Measurements from ENCODE around the gene TRPV2.
A peak's percentile ranks its signal among the peaks of the same experiment; 100 is the strongest.
"Not testable (repeated sequence)": the region's sequence is repeated elsewhere in the genome, so short reads cannot be mapped to it uniquely, and the experiment has no call there.

The TRPV2 gene

DNA sequence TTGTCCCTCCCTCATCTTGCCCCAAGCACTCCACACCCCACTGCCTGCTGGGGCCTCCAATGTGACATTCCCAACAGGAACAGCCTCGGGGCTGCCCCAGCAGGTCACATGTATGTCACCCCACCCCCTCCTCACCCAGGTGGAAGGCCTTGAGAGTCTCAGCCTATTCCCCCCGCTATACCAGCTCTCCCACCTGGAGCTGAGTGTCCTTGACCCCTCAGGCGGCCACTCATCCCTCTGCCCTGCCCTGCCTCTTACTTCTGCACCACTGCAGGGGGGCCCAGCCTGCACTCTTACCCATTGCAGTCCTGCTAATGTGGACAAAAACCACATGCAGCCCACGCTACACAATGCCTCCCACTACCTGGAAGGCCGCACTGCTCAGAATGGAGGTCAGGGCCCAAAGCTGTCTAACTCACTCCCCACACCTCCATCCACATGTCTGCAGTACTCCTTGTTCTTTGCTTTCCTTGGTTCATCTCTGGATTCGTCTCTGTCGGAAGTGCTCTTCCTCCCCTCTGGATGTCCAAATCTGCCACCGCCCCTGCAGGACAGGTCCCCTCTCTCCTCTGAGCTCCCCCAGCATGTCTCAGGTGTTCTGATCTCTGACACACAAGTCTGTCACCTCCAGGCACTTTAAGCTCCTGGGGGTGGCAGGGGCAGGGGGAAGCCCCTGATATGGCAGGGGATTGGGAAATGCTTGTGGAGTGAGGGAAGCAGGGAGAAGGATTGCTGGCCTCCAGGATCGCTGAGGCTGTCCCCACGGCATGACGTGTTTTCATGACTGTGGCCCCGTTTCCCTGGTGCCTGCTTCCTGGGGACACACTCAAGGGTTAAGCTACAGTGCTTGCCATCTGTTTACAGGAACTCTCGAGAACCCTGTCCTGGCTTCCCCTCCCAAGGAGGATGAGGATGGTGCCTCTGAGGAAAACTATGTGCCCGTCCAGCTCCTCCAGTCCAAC lies 20.8 kb downstream of the TRPV2 start:
- no peak for DNase-seq (ENCODE audit: low read depth)

GRCh38 chr17:16437083-16437482 lies 21.7 kb downstream of the TRPV2 start:
- no peak for DNase-seq (ENCODE audit: low read depth)

GRCh38 chr17:16438173-16438556 lies 22.8 kb downstream of the TRPV2 start:
- DNase-seq (ENCODE audit: low read depth): no peak

GRCh38 chr17:16438557-16439302 lies 23.4 kb downstream of the TRPV2 start:
- DNase-seq (ENCODE audit: low read depth): peak; percentile 95

- no peak for DNase-seq (ENCODE audit: low read depth)
These were observed 24.0 kb downstream of the TRPV2 start for GRCh38 chr17:16439303-16439791.

- DNase-seq (ENCODE audit: low read depth): peak; percentile 24
These were observed 24.5 kb downstream of the TRPV2 start for GRCh38 chr17:16439811-16440351.

- not testable (repeated sequence) for DNase-seq (ENCODE audit: low read depth)
These were observed 25.0 kb downstream of the TRPV2 start for GRCh38 chr17:16440354-16440753.

- no peak for DNase-seq (ENCODE audit: low read depth)
These were observed 25.7 kb downstream of the TRPV2 start for GRCh38 chr17:16440901-16441629.

DNA sequence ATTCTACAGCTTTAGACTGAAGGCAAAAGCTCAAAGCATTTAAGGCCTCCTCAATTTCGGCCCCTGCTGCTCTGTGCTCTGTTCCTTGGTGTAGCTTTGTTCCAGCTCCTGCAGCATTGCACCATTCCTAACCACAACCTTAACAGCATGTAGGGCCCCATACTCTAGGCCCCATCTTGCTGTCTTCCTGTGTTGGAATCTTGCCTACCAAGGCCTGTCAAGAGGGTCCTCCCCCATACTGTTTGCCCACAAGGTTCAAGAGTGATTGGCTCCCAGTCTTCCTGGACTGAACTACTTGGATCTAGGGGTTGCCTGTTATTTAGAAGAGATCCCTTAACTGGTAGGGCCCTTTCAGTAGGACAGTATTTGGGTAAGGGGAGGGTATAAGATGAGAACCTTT lies 26.8 kb downstream of the TRPV2 start:
- no peak for DNase-seq (ENCODE audit: low read depth)

DNA sequence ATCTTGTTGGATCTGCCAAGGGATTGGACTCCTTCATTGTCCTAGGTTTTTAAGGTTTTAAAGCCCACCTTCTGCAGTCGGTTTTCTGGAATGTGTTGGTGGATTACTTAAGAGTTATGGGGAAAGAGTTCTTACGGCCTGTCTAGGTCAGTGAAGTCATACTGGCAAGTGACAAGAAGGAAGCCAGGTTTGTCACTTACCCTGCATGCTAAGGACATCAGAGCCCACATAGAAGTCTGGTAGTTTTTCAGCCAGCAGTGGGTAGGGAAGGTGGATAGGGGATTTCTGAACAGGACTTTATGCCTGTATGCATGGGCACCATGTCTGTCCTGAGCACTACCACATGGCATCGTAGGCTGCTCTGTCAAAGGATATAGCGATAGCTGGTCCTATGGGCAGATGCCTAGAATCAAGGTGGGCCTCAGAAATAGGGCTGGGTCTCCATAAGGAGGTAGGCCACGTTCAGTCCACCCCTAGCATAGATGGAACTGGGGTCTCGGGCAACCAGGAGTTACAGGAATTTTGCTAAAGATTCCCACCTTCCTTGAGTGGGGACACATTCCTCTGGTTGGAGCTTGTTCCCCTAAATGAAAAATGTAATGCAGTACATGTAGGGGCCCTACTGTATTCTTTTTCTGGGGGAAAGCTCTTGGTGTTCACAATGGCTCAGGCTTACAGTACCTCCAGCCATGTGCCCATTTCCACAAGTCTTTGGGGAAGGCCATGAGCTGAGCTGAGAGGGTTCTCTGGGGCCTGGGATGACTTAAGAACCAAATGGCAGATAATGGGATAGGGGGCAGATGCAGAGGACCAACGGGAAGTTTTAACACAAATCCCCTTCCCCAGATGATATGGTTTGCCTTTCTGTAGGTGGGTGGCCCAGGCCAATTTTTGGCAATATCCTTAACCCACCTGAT lies 27.5 kb downstream of the TRPV2 start:
- DNase-seq (ENCODE audit: low read depth): no peak

- DNase-seq (ENCODE audit: low read depth): no peak
These were observed 28.3 kb downstream of the TRPV2 start for GRCh38 chr17:16443511-16444257.

DNA sequence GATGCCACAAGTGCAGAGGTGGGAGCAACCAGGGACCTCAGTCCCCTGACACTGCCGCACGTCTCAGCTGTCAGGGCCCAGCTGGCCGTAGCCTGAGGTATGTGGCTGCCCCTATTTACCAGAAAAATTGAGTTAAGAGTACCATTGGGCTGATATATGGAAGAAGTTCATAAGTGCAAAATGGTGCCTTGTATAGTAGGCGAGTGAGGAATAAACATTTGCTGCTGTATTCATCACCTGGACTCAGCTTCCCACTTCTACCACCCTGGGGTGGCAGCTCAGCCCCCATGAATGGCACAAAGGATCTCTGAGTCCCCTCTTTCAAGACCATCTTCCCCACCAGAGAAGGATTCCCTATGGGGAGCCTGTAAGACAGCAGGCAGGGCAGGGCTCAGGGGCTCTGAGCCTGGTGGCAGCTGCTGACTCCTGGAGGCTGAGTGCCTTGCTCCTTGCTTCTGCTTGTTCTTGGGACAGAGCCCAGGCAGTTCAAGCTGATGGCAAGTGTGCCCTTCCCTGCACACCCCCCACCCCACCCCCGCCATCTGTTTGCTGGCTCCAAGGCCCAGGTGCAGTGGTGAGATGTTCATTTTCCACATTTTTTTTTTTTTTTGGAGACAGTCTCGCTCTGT lies 29.0 kb downstream of the TRPV2 start:
- DNase-seq (ENCODE audit: low read depth): no peak

DNA sequence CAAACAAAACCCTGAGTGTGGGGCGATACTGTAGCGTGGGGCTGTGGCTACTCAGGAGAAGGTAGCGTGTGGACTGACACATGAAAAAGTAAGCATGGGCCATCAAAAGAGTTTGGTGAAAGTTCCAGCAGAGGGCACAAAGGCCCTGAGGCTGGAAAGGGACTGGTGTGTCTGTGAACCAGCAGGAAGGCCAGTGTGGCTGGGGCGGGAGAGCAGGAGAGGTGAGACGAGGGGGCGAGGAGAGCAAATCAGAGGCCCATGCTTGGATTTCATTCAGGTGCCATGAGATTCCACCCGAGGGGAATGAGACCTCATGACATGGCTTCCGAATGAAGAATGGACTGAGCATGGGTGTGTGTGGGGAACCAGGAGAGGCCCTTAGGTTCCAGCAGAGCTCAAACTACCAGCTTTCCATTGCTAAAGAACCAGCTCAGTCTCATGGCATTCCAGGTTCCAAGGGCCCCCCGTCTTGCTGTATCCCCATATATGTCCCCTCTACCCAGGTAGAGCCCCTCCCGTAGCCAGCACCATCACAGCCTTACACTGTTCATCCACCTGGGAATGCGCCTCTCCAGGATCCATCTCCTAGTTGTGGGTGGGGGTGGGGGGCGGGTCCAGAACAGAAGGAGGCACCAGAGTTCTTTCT lies 31.1 kb downstream of the TRPV2 start:
- no peak for DNase-seq (ENCODE audit: low read depth)

GRCh38 chr17:16447676-16448075 lies 32.3 kb downstream of the TRPV2 start:
- no peak for DNase-seq (ENCODE audit: low read depth)

- DNase-seq (ENCODE audit: low read depth): no peak
These were observed 33.1 kb downstream of the TRPV2 start for GRCh38 chr17:16448490-16448889.

DNA sequence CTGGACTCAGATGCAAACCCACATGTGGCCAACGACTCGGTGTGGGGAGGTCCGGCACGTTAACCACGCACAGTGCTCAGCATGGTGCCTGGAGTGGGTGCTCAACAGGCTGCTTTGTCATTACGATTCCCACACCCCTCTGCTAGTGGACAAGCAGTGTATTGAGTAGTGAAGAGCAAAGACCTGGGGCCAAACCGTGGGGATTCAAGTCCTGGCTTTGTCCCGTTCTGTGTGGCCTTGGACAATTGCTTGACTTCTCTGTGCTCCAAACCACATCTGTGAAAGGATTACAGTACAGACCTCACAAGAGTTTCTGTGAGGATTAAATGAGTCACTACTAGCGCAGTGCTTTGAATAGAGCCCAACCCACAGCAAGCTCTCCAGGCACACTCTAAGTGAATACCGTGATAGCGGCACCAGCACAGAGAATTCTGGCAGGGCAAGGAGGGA lies 33.8 kb downstream of the TRPV2 start:
- DNase-seq (ENCODE audit: low read depth): no peak

GRCh38 chr17:16450028-16450427 lies 34.7 kb downstream of the TRPV2 start:
- no peak for DNase-seq (ENCODE audit: low read depth)

DNA sequence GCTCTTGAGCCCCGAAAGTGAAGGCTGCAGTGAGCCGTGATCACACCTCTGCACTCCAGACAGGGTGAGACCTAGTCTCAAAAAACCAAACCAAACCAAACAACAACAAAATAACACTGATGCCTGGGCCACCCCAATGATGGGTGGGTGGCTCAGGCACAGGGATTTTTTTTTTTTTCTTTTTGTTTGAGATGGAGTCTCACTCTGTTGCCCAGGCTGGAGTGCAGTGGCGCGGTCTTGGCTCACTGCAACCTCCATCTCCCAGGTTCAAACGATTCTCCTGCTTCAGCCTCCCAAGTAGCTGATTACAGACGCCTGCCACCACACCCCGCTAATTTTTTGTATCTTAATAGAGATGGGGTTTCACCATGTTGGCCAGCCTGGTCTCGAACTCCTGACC lies 36.9 kb downstream of the TRPV2 start:
- not testable (repeated sequence) for DNase-seq (ENCODE audit: low read depth)

DNA sequence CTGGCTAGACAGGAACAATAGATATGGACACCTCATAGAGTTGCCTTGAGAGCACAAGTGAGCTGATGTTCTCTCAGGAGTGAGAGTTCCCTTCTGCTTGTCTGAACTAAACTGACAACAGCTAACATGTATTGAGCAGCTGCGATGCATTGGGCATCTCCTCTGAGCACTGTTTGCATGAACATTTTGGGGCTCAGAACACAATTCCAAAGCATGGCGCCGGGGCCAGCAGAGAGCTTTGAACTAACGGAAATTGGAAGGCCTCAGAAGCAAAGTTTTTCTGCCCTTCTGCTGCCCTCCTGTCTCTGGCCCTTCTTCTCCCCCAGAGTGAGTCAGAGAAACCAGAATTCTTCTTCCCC lies 38.1 kb downstream of the TRPV2 start:
- no peak for DNase-seq (ENCODE audit: low read depth)
